GM12878 (cell line): ENCODE data around the gene MSLN. TPM values are rescaled to one million over a fixed set of nuclear protein-coding genes. Genes with fewer than 3 reads are reported as not detected.
"Not testable (repeated sequence)": the region's sequence is repeated elsewhere in the genome, so short reads cannot be mapped to it uniquely, and the experiment has no call there.

Experiments
- ATAC-seq: fragments of 200-7000 bp; cut with Tn5 transposase; 3 replicates; pipeline ENCODE4 v1.9.1; 2020; ENCODE audit warnings: mild to moderate bottlenecking, moderate library complexity
- BruUV-seq: library from RNA; stranded (reverse); fragments of 400-500 nt; replicated peaks from 2 replicates; lab custom pipeline; 2021; lab: Mats Ljungman, UMichigan
- CTCF ChIA-PET: fragments of 300-600 bp; sonication (Branson Sonifier 250); formaldehyde crosslinking; extraction: SDS; loops from one replicate; lab custom pipeline; 2021; ENCODE audit warnings: inconsistent platforms; lab: Yijun Ruan, JAX
- POLR2A ChIA-PET: fragments of 350-600 bp; formaldehyde crosslinking; extraction: SDS; loops from one replicate; lab custom pipeline; 2021; ENCODE audit warnings: inconsistent platforms; lab: Charles Lee
- RAD21 ChIA-PET: fragments of 300-600 bp; sonication (Branson Sonifier 250); formaldehyde crosslinking; loops from one replicate; lab custom pipeline; 2023; ENCODE audit warnings: antibody characterized with exemption; ENCODE audit not compliant: unreplicated experiment; lab: Charles Lee
- SMC1A ChIA-PET: fragments of 300-600 bp; sonication (Branson Sonifier 250); formaldehyde crosslinking; loops from one replicate; lab custom pipeline; 2023; ENCODE audit not compliant: unreplicated experiment, uncharacterized antibody; lab: Charles Lee
- DNase-seq: peaks from one replicate; pipeline ENCODE4 v3.0.0-alpha.2; 2011; ENCODE audit warnings: low read depth, low spot score
- FAIRE-seq: peaks from 3 replicates; lab custom pipeline; 2011; peaks lifted over from hg19 to GRCh38; lab: Jason Lieb, UNC
- H2AFZ ChIP-seq: 2 replicates; pipeline ENCODE4 v1.6.0; 2011; ENCODE audit warnings: low read depth, low read length, control low read depth; ENCODE audit not compliant: control insufficient read depth
- H3K27ac ChIP-seq: 2 replicates; pipeline ENCODE4 v1.5.1; 2011; ENCODE audit warnings: control low read depth; ENCODE audit not compliant: control insufficient read depth, insufficient read depth
- H3K27me3 ChIP-seq, 2 experiments: replicated peaks in 1 of 2; 2 replicates each; pipeline versions ENCODE4 v1.6.0 to v1.6.1; 2011; ENCODE audit warnings: low read length in 1 of 2; ENCODE audit not compliant: control insufficient read depth in 2 of 2, insufficient read depth in 2 of 2
- H3K36me3 ChIP-seq, 2 experiments: 2 replicates each; pipeline ENCODE4 v1.5.1; 2011; ENCODE audit warnings: low read length in 1 of 2; ENCODE audit not compliant: control insufficient read depth in 2 of 2, insufficient read depth in 2 of 2
- H3K4me1 ChIP-seq: 2 replicates; pipeline ENCODE4 v1.6.1; 2011; ENCODE audit warnings: mild to moderate bottlenecking, low read length, moderate library complexity, mixed read lengths; ENCODE audit not compliant: control insufficient read depth, insufficient read depth
- H3K4me2 ChIP-seq: 2 replicates; pipeline ENCODE4 v1.6.0; 2011; ENCODE audit warnings: control low read depth; ENCODE audit not compliant: control insufficient read depth, insufficient read depth
- H3K4me3 ChIP-seq: fragments of 200-600 bp; sonication (generic); 2 replicates; pipeline ENCODE4 v1.5.1; 2016
- H3K79me2 ChIP-seq: 2 replicates; pipeline ENCODE4 v1.6.0; 2011; ENCODE audit warnings: low read length; ENCODE audit not compliant: control insufficient read depth, insufficient read depth
- H3K9ac ChIP-seq: 2 replicates; pipeline ENCODE4 v1.8.0; 2011; ENCODE audit warnings: low read length, control low read depth, mixed read lengths; ENCODE audit not compliant: control insufficient read depth, insufficient read depth
- H3K9me3 ChIP-seq: replicated peaks from 3 replicates; pipeline ENCODE4 v1.5.1; 2011; ENCODE audit warnings: mild to moderate bottlenecking, low read length; ENCODE audit not compliant: control insufficient read depth, insufficient read depth
- H4K20me1 ChIP-seq: 2 replicates; pipeline ENCODE4 v1.6.0; 2011; ENCODE audit not compliant: control insufficient read depth, insufficient read depth
- POLR2A ChIP-seq: IDR thresholded peaks from 2 replicates; pipeline ENCODE4 v1.6.1; 2011; ENCODE audit warnings: low read depth, mild to moderate bottlenecking, low read length
- POU2F2 ChIP-seq: IDR thresholded peaks from 3 replicates; pipeline ENCODE4 v1.6.1; 2011; ENCODE audit warnings: low read depth, mild to moderate bottlenecking, low read length, borderline replicate concordance
- RBBP5 ChIP-seq: fragments of 200-600 bp; sonication (generic); conservative IDR thresholded peaks from 2 replicates; pipeline ENCODE4 v1.6.1; 2016
- WGBS: methylation state at CpG from one replicate; pipeline ENCODE4 v1.1.6; 2016; ENCODE audit warnings: low lambda C conversion rate; ENCODE audit not compliant: insufficient replicate concordance, insufficient coverage; ENCODE audit errors: missing lambda C conversion rate; 5-methylcytosine and 5-hydroxymethylcytosine counted together
- in situ Hi-C: fragments of 300-500 bp; cut with MboI; formaldehyde crosslinking; loops from 9 replicates; pipeline ENCODE4 v1.14.3; 2018; ENCODE audit warnings: mixed read lengths
- intact Hi-C: fragments of 100-400 bp; cut with micrococcal nuclease; formaldehyde crosslinking; loops from one replicate; pipeline ENCODE4 v1.14.2; 2022; ENCODE audit not compliant: unreplicated experiment
- polyA plus RNA-seq, 11 experiments: library from polyadenylated mRNA; depleted of rRNA in 4 of 11; unstranded in 6 of 11; stranded (reverse) in 5 of 11; fragments of >200 nt; fragmentation: Nextera tagmentation in 4 of 11; fragmentation: Illumina TruSeq in 1 of 11; extraction: Ambion mirVana in 4 of 11; extraction: Trizol in 1 of 11; gene quantifications; 1 replicate in 1 of 11; 2 replicates in 10 of 11; pipeline versions ENCODE4 v1.2.1 to v1.2.3, GENCODE V29; 2011 to 2016; ENCODE audit warnings: inconsistent platforms in 2 of 11, missing spikeins in 2 of 11, low read depth in 1 of 11
- total RNA-seq, 4 experiments: library from RNA; depleted of rRNA in 3 of 4; stranded (reverse); fragments of >200 nt in 3 of 4; fragmentation: Illumina TruSeq in 1 of 4; extraction: Trizol in 1 of 4; gene quantifications; 2 replicates each; pipeline versions ENCODE4 v1.2.1 to v1.2.3, GENCODE V29; 2013 to 2021

Gene MSLN
- total and polyA plus RNA-seq, 10 of the 15 experiments (the other 5 are each of a cell fraction or from before 2014, with no cell fraction given), result 0.08 TPM; not detected in 9

- no peak overlapping the region for H2AFZ ChIP-seq
- no peaks in the 10 kb centered on the region for H3K27me3 ChIP-seq
- FAIRE-seq (no peak), ATAC-seq (no peak), DNase-seq (no peak)
- intact Hi-C loops, result loop anchor here (2.0 to 5.0 kb wide), 2 partner anchors 21 to 45 kb away; partner anchors contain the start of genes ANTKMT, CHTF18 and RPUSD1
- ChIA-PET SMC1A (no interaction called here), CTCF (interaction anchor here (0.6 to 2.3 kb wide), 2 partner anchors 29 to 978 kb away, joined by 3 to 16 read pairs; no protein-coding TSS in a partner anchor), RAD21 (no interaction called here), POLR2A (interaction anchor here (0.5 to 3.4 kb wide), 2 partner anchors 22 to 731 kb away, joined by 5 to 16 read pairs; partner anchors contain the start of gene ANTKMT)
- no peak overlapping the region for H3K4me2 ChIP-seq
- in situ Hi-C loops, result loop anchor here (5.0 kb wide), 1 partner anchor 45 kb away; the partner anchor contains the start of genes CHTF18 and RPUSD1
- no peak for TF ChIP-seq POU2F2
- no peak for TF ChIP-seq RBBP5
- no peak for TF ChIP-seq POLR2A
- H3K79me2 ChIP-seq, result peaks cover 16% of the 10 kb centered on the region
- H3K4me3 ChIP-seq, result no peak overlapping the region
- 87% methylated on average over 15 of the region's 15 CpGs for WGBS
- H3K36me3 ChIP-seq, result no peaks in the 10 kb centered on the region
- peaks cover 16% of the 10 kb centered on the region for H3K4me1 ChIP-seq
- H3K9ac ChIP-seq, result no peak overlapping the region
- no peak overlapping the region for H3K27ac ChIP-seq
- no TSS peak for BruUV-seq
- no peaks in the 10 kb centered on the region for H4K20me1 ChIP-seq
- no peaks in the 10 kb centered on the region for H3K9me3 ChIP-seq
Measured at GRCh38 chr16:741986-742629, 18.4 kb upstream of the MSLN start.

- DNase-seq, H4K20me1 ChIP-seq, H3K36me3 ChIP-seq, FAIRE-seq, SMC1A ChIA-PET, H3K4me2 ChIP-seq, H3K27me3 ChIP-seq, H3K4me1 ChIP-seq, ATAC-seq, H3K9ac ChIP-seq, H3K4me3 ChIP-seq, H3K9me3 ChIP-seq, H3K27ac ChIP-seq, BruUV-seq, H2AFZ ChIP-seq: not testable (repeated sequence)
- ChIA-PET RAD21 (interaction anchor here (0.6 kb wide), 1 partner anchor 368 kb away, joined by 3 read pairs; no protein-coding TSS in a partner anchor), CTCF (interaction anchor here (1.0 to 2.3 kb wide), 3 partner anchors 23 to 42 kb away, joined by 3 to 16 read pairs (median 6); no protein-coding TSS in a partner anchor), POLR2A (interaction anchor here (0.6 to 3.4 kb wide), 4 partner anchors 9 to 25 kb away, joined by 3 to 16 read pairs (median 3); partner anchors contain the start of gene ANTKMT)
- 36% methylated on average over 14 of the region's 14 CpGs for WGBS
- in situ Hi-C loops (loop anchor here (5.0 kb wide), 1 partner anchor 44 kb away; the partner anchor contains the start of genes CHTF18 and RPUSD1), intact Hi-C loops (loop anchor here (5.0 kb wide), 1 partner anchor 44 kb away; the partner anchor contains the start of genes CHTF18 and RPUSD1)
- peaks cover 14% of the 10 kb centered on the region for H3K79me2 ChIP-seq
Measured at GRCh38 chr16:742894-743293, 17.6 kb upstream of the MSLN start.
